Measurements from ENCODE around the gene CEP128. TPM values are rescaled to one million over a fixed set of nuclear protein-coding genes. Genes with fewer than 3 reads are reported as not detected.

The CEP128 gene
- total RNA-seq, 4 donors from 2014 or later = 5.6 to 9.0 (median 7.5) TPM

- TF ChIP-seq CTCF (IDR thresholded peaks at IDR 0.05; ENCODE audit: low read depth) = no peak
Observed at GRCh38 chr14:80901260-80901659, 40.3 kb downstream of the CEP128 start.

DNA sequence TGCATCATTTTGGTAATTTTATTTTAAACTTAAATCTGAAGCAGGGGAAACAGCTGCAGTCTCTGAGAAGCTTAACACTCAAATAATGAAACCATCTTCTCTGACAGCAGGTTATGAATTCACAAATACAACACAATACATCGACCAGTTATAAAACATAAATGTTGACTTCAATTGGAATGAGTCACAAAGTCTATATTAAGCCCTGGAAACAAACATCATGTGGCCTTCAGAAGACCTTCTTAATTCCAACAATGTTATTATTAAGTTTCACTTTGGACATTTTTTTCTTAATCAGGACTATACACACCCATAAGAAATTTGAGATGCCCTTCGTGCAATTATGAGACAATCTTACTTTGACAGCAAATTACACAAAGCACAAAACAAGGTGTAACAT is 68.9 kb downstream of the CEP128 start:
- no peak for TF ChIP-seq CTCF (IDR thresholded peaks at IDR 0.05; ENCODE audit: low read depth)

DNA sequence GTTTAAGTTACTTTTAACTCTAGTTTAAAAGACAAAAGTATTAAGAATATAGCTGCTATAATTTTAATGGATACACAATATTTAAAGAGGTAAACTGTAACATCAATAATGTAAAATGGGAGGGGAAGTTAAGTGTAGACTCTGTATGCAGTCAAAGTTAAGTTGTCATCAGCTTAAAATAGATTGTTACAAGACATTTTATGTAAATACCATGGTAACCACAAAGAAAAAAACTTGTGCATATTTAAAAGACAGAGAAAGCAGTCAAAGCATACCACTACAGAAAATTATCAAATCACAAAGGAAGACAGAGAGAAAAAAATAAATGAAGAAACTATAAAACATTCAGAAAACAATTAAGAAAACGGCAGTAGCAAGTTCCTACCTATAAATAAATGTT is 73.3 kb downstream of the CEP128 start:
- no peak for TF ChIP-seq CTCF (IDR thresholded peaks at IDR 0.05; ENCODE audit: low read depth)

DNA sequence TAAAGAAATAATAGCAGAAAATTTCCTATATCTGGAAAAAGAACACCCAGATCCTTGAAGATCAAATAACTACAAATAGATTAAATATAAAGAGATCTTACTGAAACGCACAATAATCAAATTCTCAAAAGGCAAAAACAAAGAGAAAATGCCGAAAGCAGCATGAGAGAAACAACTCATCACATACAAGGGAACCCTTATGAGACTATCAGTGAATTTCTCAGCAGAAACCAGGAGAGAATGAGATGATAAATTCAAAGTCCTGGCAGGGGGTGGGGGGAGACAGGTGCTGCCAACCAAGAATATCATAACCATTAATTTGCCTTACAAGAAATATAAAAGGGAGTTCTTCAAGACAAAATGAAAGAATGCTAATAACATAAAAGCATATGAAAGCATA is 73.7 kb downstream of the CEP128 start:
- no peak for TF ChIP-seq CTCF (IDR thresholded peaks at IDR 0.05; ENCODE audit: low read depth)

GRCh38 chr14:80867091-80867490 is 74.4 kb downstream of the CEP128 start:
- no peak for TF ChIP-seq CTCF (IDR thresholded peaks at IDR 0.05; ENCODE audit: low read depth)

DNA sequence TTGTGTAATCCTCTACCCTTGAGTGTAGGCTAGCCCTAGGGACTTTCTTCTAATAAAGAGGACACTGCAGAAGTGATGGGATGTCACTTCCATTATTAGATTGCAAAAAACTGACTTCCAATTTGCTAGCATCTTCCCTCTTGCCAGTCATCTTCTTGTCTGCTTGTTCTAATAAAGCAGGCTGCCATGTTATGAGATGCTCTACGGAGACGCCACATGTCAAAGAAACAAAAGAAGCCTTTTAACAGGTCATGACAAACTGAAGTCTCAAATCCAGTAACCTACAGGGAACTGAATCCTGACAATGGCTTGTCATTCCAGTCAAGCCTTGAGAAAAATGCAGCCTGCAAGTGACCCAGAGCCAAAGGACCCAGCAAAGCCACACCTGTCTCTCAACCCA is 76.0 kb downstream of the CEP128 start:
- TF ChIP-seq CTCF (IDR thresholded peaks at IDR 0.05; ENCODE audit: low read depth) = no peak

DNA sequence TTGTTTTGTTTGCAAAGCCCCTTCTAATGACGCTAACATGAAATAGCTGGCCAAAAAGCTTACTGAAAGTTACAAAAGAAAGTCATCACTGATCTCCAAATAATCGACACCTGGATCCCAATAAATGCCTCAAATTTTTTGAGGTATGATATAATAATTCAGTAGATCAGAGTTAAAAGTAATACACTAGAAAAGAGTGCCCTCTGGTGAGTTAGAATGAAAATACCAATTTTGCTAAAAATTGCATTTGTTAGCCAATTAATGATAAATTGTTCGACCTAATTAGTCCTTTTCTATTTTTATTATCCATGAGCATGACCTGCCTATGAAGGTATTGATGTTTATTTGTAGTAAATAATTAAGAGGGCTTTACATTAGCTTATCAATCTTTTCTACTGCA is 78.6 kb downstream of the CEP128 start:
- TF ChIP-seq CTCF (IDR thresholded peaks at IDR 0.05; ENCODE audit: low read depth) = no peak
